Liver (tissue), 9 donors: ENCODE measurements around the gene MYL6. TPM values are rescaled to one million over a fixed set of nuclear protein-coding genes. Genes with fewer than 3 reads are reported as not detected.

ENCODE experiments used
- DNase-seq: peaks from one replicate; pipeline ENCODE4 v3.0.0-alpha.2; 2017; ENCODE audit warnings: low spot score
- H3K27ac ChIP-seq, 2 donors: one replicate each; pipeline ENCODE4 v1.7.0; 2013; ENCODE audit warnings: inconsistent platforms in 2 of 2, low read length in 2 of 2, control low read depth in 1 of 2, low read depth in 1 of 2, mild to moderate bottlenecking in 1 of 2
- H3K27me3 ChIP-seq, 4 donors: one replicate each; pipeline versions ENCODE4 v1.6.1 to v1.7.0; 2013; ENCODE audit warnings: low read length in 3 of 4, inconsistent platforms in 1 of 4, mild to moderate bottlenecking in 1 of 4, moderate library complexity in 1 of 4; ENCODE audit not compliant: control insufficient read depth in 4 of 4, insufficient read depth in 4 of 4
- H3K36me3 ChIP-seq, 4 donors: one replicate each; pipeline versions ENCODE4 v1.6.1 to v1.7.0; 2013; ENCODE audit warnings: low read length in 3 of 4, mild to moderate bottlenecking in 3 of 4, low read depth in 1 of 4, moderate library complexity in 1 of 4; ENCODE audit not compliant: control insufficient read depth in 4 of 4, insufficient read depth in 3 of 4
- H3K4me1 ChIP-seq, 4 donors: one replicate each; pipeline versions ENCODE4 v1.6.1 to v1.7.0; 2013; ENCODE audit warnings: low read length in 3 of 4, mild to moderate bottlenecking in 3 of 4, moderate library complexity in 1 of 4; ENCODE audit not compliant: control insufficient read depth in 4 of 4, insufficient read depth in 4 of 4
- H3K4me3 ChIP-seq, 3 donors: one replicate each; pipeline versions ENCODE4 v1.6.1 to v1.7.0; 2013; ENCODE audit warnings: low read length in 3 of 3, control low read depth in 1 of 3, low read depth in 1 of 3, mild to moderate bottlenecking in 1 of 3
- H3K9ac ChIP-seq, 2 donors: one replicate each; pipeline ENCODE4 v1.7.0; 2013; ENCODE audit warnings: low read length in 2 of 2, mild to moderate bottlenecking in 2 of 2, moderate library complexity in 2 of 2, control low read depth in 1 of 2, low read depth in 1 of 2
- H3K9me3 ChIP-seq, 4 donors: one replicate each; pipeline versions ENCODE4 v1.6.1 to v1.7.0; 2013; ENCODE audit warnings: low read length in 3 of 4; ENCODE audit not compliant: control insufficient read depth in 4 of 4
- EGR1 ChIP-seq, 2 donors: IDR thresholded peaks; 2 replicates each; pipeline ENCODE4 v1.6.1; 2016 to 2018; ENCODE audit warnings: antibody characterized with exemption in 2 of 2, low read depth in 2 of 2
- FOXA2 ChIP-seq: IDR thresholded peaks from 2 replicates; pipeline ENCODE4 v1.6.1; 2016; ENCODE audit warnings: antibody characterized with exemption
- HNF4A ChIP-seq, 2 donors: conservative IDR thresholded peaks; 2 replicates each; pipeline ENCODE4 v1.6.1; 2016; ENCODE audit warnings: antibody characterized with exemption in 2 of 2, mild to moderate bottlenecking in 2 of 2
- HNF4G ChIP-seq: IDR thresholded peaks from 2 replicates; pipeline ENCODE4 v1.6.1; 2016; ENCODE audit warnings: antibody characterized with exemption
- RXRA ChIP-seq, 2 donors: IDR thresholded peaks; 2 replicates each; pipeline ENCODE4 v1.6.1; 2017 to 2018; ENCODE audit warnings: antibody characterized with exemption in 2 of 2, mild to moderate bottlenecking in 1 of 2
- TAF1 ChIP-seq: conservative IDR thresholded peaks from 2 replicates; pipeline ENCODE4 v1.6.1; 2016; ENCODE audit warnings: antibody characterized with exemption, mild to moderate bottlenecking
- WGBS: extraction: QIAGEN DNeasy Blood & Tissue Kit; methylation state at CpG from one replicate; pipeline ENCODE4 v1.1.7; 2013; 5-methylcytosine and 5-hydroxymethylcytosine counted together
- polyA plus RNA-seq, 2 donors: library from polyadenylated mRNA; stranded (reverse) in 1 of 2; unstranded in 1 of 2; fragments of 200-250 nt in 1 of 2; fragments of >200 nt in 1 of 2; fragmentation: Nextera tagmentation in 1 of 2; extraction: Ambion mirVana in 1 of 2; gene quantifications; one replicate each; pipeline versions ENCODE4 v1.2.1 to v1.2.3, GENCODE V29; 2013 to 2015
- total RNA-seq, 2 donors: library from RNA; depleted of rRNA; stranded (reverse); fragments of >200 nt; gene quantifications; one replicate each; pipeline ENCODE4 v1.2.3, GENCODE V29; 2014
- TF ChIP-seq, protein P1 (sequence below): IDR thresholded peaks from 2 replicates; pipeline ENCODE4 v1.6.1; 2016; ENCODE audit warnings: antibody characterized with exemption, mild to moderate bottlenecking
- TF ChIP-seq, protein P2 (sequence below): fragments of 150-350 bp; IDR thresholded peaks from 2 replicates; pipeline ENCODE4 v1.5.1; 2017; ENCODE audit warnings: improper control_type of control experiment, low read depth, low read length; ENCODE audit not compliant: missing input control
- TF ChIP-seq, protein P3 (sequence below): IDR thresholded peaks from 2 replicates; pipeline ENCODE4 v1.6.1; 2016; ENCODE audit warnings: antibody characterized with exemption
- TF ChIP-seq, protein P4 (sequence below): IDR thresholded peaks from 2 replicates; pipeline ENCODE4 v1.6.1; 2016; ENCODE audit warnings: antibody characterized with exemption
- TF ChIP-seq, protein P5 (sequence below): IDR thresholded peaks from 2 replicates; pipeline ENCODE4 v1.6.1; 2016; ENCODE audit warnings: antibody characterized with exemption
- donor health status: healthy.
- donor health status: healthy.
- donor health status: healthy.
- donor health status: healthy.
- donor health status: healthy.

Gene MYL6
- total and polyA plus RNA-seq, 4 donors: 298 to 975 (median 624) TPM

DNA sequence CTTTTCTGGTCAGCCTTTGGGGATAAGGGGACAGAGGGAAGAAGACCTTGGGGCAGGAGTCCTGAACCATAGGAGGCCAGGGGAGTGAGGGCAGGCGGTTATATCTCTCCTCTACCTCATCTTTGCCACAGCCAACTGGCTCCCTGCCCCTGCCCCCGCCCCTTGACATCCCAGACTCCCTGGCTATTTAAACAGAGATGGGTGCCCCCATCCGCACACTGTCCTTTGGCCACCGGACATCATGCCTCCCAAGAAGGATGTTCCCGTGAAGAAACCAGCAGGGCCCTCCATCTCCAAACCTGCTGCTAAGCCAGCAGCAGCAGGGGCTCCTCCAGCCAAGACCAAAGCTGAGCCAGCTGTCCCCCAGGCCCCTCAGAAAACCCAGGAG, 4.5 kb upstream of the MYL6 start (continued):
- TF ChIP-seq, protein P1, sequence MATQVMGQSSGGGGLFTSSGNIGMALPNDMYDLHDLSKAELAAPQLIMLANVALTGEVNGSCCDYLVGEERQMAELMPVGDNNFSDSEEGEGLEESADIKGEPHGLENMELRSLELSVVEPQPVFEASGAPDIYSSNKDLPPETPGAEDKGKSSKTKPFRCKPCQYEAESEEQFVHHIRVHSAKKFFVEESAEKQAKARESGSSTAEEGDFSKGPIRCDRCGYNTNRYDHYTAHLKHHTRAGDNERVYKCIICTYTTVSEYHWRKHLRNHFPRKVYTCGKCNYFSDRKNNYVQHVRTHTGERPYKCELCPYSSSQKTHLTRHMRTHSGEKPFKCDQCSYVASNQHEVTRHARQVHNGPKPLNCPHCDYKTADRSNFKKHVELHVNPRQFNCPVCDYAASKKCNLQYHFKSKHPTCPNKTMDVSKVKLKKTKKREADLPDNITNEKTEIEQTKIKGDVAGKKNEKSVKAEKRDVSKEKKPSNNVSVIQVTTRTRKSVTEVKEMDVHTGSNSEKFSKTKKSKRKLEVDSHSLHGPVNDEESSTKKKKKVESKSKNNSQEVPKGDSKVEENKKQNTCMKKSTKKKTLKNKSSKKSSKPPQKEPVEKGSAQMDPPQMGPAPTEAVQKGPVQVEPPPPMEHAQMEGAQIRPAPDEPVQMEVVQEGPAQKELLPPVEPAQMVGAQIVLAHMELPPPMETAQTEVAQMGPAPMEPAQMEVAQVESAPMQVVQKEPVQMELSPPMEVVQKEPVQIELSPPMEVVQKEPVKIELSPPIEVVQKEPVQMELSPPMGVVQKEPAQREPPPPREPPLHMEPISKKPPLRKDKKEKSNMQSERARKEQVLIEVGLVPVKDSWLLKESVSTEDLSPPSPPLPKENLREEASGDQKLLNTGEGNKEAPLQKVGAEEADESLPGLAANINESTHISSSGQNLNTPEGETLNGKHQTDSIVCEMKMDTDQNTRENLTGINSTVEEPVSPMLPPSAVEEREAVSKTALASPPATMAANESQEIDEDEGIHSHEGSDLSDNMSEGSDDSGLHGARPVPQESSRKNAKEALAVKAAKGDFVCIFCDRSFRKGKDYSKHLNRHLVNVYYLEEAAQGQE: no peak
- no peak for TF ChIP-seq TAF1
- no peak for TF ChIP-seq RXRA (IDR thresholded peaks at IDR 0.05)

DNA sequence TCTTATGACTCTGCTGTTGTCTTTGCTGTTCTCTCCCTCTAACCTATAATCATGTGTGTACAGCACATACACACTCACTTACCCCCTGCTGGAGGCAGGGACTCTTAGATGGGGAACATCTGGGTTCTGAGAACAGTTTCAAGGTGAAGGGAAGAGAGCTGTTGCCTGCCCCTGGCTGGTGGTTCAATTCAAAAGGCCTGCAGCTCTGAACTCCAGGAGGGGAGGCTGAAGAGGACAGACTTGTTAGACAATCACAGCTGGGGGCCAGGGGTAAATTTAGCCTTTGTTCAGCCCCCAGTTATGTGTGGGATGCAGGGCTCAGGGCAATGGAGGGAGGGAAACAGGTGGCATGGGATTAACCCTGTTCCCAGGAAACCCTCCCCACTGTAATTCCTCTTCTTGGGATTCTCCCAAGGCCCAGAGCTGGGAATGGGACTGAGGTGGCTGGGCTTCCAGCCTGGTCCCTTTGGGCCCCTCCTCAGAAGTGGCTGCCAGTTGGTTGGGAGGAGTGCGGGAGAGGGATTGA, 3.9 kb upstream of the MYL6 start:
- Histone ChIP-seq H3K27ac (no peak overlapping the region), H3K4me1 (peaks cover 9 to 43% (median 33%) of the 10 kb centered on the region in 4 donors), H3K4me3 (no peak overlapping the region), H3K27me3 (no peaks in the 10 kb centered on the region), H3K36me3 (no peaks in the 10 kb centered on the region), H3K9ac (no peak overlapping the region), H3K9me3 (no peaks in the 10 kb centered on the region)
- DNase-seq: no peak
- WGBS: 100% methylated on average over 1 of the region's 1 CpG
- no peak for TF ChIP-seq HNF4A (conservative IDR thresholded peaks at IDR 0.05)
- TF ChIP-seq, protein P2, sequence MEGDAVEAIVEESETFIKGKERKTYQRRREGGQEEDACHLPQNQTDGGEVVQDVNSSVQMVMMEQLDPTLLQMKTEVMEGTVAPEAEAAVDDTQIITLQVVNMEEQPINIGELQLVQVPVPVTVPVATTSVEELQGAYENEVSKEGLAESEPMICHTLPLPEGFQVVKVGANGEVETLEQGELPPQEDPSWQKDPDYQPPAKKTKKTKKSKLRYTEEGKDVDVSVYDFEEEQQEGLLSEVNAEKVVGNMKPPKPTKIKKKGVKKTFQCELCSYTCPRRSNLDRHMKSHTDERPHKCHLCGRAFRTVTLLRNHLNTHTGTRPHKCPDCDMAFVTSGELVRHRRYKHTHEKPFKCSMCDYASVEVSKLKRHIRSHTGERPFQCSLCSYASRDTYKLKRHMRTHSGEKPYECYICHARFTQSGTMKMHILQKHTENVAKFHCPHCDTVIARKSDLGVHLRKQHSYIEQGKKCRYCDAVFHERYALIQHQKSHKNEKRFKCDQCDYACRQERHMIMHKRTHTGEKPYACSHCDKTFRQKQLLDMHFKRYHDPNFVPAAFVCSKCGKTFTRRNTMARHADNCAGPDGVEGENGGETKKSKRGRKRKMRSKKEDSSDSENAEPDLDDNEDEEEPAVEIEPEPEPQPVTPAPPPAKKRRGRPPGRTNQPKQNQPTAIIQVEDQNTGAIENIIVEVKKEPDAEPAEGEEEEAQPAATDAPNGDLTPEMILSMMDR: no peak
- no peak for TF ChIP-seq EGR1 (IDR thresholded peaks at IDR 0.05; ENCODE audit: low read depth in 2 of 2)
- no peak for TF ChIP-seq TAF1
- TF ChIP-seq HNF4G: no peak
- TF ChIP-seq, protein P3, sequence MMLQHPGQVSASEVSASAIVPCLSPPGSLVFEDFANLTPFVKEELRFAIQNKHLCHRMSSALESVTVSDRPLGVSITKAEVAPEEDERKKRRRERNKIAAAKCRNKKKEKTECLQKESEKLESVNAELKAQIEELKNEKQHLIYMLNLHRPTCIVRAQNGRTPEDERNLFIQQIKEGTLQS: no peak
- TF ChIP-seq FOXA2: no peak
- TF ChIP-seq, protein P1: no peak
- no peak for TF ChIP-seq RXRA (IDR thresholded peaks at IDR 0.05)
- TF ChIP-seq, protein P4, sequence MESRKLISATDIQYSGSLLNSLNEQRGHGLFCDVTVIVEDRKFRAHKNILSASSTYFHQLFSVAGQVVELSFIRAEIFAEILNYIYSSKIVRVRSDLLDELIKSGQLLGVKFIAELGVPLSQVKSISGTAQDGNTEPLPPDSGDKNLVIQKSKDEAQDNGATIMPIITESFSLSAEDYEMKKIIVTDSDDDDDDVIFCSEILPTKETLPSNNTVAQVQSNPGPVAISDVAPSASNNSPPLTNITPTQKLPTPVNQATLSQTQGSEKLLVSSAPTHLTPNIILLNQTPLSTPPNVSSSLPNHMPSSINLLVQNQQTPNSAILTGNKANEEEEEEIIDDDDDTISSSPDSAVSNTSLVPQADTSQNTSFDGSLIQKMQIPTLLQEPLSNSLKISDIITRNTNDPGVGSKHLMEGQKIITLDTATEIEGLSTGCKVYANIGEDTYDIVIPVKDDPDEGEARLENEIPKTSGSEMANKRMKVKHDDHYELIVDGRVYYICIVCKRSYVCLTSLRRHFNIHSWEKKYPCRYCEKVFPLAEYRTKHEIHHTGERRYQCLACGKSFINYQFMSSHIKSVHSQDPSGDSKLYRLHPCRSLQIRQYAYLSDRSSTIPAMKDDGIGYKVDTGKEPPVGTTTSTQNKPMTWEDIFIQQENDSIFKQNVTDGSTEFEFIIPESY: no peak
- TF ChIP-seq, protein P5, sequence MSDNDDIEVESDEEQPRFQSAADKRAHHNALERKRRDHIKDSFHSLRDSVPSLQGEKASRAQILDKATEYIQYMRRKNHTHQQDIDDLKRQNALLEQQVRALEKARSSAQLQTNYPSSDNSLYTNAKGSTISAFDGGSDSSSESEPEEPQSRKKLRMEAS: no peak
